HG03280 (cell line): ENCODE results near the gene SLC22A31.
A peak's percentile ranks its signal among the peaks of the same experiment; 100 is the strongest.
"Not testable (repeated sequence)": the region's sequence is repeated elsewhere in the genome, so short reads cannot be mapped to it uniquely, and the experiment has no call there.

Experiments
- ATAC-seq: cut with Tn5 transposase; IDR thresholded peaks from one replicate; pipeline ENCODE4 v1.9.1; 2021; ENCODE audit warnings: mild to moderate bottlenecking, moderate library complexity; ENCODE audit not compliant: unreplicated experiment

The SLC22A31 gene

GRCh38 chr16:89200124-89200849, at the start of gene SLC22A31:
SLC22A31 (minus strand) TSS chr16:89200537; CDS start chr16:89200501, 36 bp downstream.
- no peak for ATAC-seq

- ATAC-seq = no peak
Observed at GRCh38 chr16:89248196-89248982, 48.1 kb upstream of the SLC22A31 start.

DNA sequence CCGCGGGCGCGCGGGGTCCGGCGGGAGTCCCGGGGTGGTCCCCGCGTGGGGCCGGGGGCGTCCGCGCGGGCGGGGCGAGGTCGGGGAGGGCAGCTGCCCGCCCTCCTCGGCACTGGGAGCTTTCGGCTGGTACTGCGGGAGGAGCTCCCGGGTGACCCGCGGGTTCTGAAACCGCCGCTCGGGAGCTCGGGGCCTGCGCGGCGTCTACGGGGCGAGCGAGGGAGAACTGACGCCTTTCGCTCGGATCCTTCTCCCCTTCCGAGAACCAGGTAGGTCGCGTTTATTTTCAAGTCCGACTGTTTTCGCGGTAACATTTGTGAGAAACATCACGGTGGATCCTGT, 47.4 kb upstream of the SLC22A31 start:
- not testable (repeated sequence) for ATAC-seq

- ATAC-seq = peak; percentile 68
Observed at GRCh38 chr16:89246903-89247733, 46.8 kb upstream of the SLC22A31 start.

GRCh38 chr16:89246383-89246902, 46.1 kb upstream of the SLC22A31 start:
- ATAC-seq = no peak

DNA sequence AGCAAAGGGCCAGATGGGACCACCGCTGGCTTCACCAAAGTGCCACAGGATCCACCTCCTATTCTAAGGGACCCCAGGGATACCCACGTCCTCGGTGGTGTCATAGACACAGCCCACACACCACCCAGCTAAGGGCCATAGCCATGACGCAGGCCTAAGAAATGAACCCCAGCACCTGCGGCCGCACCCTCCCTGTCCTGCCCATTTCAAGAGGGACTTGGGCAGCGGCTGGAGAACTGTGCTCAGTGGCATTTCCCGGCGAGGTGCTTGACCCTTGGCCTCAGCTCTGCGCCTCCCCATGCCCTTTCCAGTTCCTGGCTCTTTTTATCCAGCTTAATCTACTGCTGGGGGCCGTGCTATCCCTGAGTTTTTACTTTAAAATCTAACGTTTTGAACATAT, 44.4 kb upstream of the SLC22A31 start:
- no peak for ATAC-seq

DNA sequence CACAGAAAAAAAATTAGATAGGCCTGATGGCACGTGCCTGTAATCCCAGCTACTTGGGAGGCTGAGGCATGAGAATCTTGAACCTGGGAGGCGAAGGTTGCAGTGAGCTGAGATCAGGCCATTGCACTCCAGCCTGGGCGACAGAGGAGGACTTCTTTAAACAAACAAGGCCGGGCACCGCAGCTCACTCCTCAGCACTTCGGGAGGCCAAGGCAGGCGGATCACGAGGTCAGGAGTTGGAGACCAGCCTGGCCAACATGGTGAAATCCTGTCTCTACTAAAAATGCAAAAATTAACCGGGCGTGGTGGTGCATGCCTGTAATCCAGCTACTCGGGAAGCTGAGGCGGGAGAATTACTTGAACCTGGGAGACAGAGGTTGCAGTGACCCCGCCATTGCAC, 43.9 kb upstream of the SLC22A31 start:
- ATAC-seq = not testable (repeated sequence)

DNA sequence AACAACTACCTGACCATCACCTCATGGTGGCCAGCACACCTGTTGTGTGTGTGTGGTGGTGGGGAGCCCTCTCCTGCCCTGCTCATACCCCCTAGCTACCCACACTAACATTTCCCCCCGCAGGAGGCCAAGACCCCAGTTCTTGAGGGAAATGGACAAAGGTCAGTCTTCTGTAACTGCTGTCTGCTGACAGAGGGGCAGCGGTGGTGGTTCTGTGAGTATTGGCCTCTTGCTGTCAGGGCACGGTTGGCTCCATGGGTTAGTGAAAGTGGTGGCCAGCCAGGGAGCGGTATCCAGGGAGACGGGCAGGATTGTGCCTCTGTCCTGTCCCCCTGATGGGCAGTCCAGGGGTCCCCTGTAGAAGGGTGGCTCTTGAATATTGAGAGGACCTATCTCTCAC, 43.3 kb upstream of the SLC22A31 start:
- ATAC-seq = no peak

GRCh38 chr16:89242795-89243200, 42.5 kb upstream of the SLC22A31 start:
- ATAC-seq = no peak

- ATAC-seq = peak; percentile 57
Observed at GRCh38 chr16:89241187-89242007, 41.1 kb upstream of the SLC22A31 start.

GRCh38 chr16:89237733-89238132, 37.4 kb upstream of the SLC22A31 start:
- no peak for ATAC-seq

DNA sequence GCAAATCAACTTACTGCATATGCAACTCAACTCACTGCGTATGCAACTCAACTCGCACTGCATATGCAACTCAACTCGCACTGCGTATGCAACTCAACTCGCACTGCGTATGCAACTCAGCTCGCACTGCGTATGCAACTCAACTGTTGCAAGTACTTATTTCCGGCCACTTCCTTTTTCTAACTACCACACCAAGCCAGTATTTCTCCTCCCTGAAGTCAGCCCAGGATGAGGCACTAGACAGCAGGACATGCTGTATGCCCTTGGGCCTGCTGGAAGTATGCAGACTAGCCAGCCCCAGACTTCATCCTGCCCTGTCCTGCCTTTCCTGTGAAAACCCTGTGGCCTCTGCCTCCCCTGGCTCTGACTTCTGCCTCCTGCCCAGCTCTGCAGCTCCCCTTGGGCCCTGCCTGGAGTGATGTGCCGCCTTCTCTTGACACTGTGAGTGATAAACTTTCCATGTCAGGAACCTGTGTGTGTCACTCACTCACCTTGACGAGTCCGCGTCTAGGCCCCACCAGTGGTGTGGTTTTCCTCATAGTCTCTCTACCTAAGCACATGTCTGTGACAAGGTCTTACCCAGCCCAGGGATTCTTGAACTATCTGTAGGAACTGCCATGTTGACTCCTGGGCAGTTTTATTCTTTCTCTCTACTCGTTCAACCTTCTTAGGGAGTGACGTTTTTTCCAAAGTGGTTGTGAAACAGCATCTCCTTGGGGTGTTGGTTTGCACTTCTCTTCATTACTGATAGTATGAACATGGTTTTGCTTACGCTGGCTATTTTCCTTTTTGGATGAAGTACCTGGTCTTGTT, 33.5 kb upstream of the SLC22A31 start:
- no peak for ATAC-seq

GRCh38 chr16:89232107-89232506, 31.8 kb upstream of the SLC22A31 start:
- ATAC-seq = no peak

- no peak for ATAC-seq
Observed at GRCh38 chr16:89230255-89230654, 29.9 kb upstream of the SLC22A31 start.

DNA sequence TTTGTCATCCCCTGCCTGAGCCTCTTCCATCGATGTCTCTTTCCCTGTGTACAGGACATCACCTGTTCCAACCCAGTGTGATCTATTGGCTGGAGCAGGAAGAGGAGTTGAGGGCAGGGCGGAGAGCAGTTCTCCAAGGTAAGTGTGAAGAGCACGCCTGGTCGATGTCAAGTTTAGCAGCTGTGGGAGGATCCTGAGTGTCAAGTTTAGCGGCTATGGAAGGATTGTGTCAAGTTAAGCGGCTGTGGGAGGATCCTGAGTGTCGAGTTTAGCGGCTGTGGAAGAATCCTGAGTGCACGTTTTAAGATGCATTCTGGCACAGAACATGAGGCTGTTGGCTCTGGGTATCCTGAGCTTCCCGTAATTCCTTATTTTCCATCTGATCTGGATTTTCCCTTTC, 24.3 kb upstream of the SLC22A31 start:
- ATAC-seq = no peak

- ATAC-seq = no peak
Observed at GRCh38 chr16:89222931-89223330, 22.6 kb upstream of the SLC22A31 start.

DNA sequence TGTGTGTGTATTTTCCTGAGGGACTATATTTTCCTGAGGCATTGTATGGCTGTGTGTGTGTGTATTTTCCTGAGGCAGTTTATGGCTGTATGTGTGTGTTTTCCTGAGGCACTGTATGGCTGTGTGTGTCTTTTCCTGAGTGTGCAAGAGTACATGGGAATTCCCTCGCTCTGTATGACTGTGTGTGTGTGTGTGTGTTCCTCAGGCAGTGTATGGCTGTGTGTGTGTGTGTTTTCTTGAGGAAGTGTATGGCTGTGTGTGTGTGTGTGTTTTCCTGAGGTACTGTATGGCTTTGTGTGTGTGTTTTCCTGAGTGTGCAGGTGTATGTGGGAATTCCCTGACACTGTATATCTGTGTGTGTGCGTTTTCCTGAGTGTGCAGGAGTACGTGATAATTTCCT, 21.3 kb upstream of the SLC22A31 start:
- ATAC-seq = no peak

- ATAC-seq = no peak
Observed at GRCh38 chr16:89219365-89219764, 19.0 kb upstream of the SLC22A31 start.

- peak; percentile 90 for ATAC-seq
Observed at GRCh38 chr16:89217388-89218191, 17.3 kb upstream of the SLC22A31 start, which contains the start of gene ZNF778. ZNF778 (plus strand) TSS chr16:89217703; CDS start chr16:89221128, 3,425 bp downstream.
